ENCODE results near the gene CXXC4.

CXXC4 gene

DNA sequence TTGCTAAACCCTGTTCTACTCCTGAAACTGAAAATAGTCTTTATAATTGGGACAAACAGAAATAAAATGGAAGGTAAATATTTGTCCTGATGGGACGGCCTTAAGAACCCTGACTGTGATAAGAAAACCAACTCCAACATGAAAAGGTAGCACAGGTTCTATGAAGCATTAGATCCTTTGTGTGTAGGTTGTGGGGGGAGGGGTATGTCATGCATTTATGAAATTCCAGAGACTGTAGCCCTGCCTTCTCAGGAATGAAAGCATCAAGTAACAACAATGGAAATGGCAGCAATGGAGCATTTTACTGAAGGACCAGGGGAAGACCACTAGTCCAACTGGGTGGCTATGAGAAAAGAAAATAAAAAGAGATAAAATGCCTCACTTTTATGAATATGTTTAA is 23.9 kb downstream of the CXXC4 start:
- no peak overlapping the region for H3K4me3 ChIP-seq (ENCODE audit: low read depth, low read length)
- no peak for DNase-seq (ENCODE audit: low read depth)
- TF ChIP-seq, protein P1, sequence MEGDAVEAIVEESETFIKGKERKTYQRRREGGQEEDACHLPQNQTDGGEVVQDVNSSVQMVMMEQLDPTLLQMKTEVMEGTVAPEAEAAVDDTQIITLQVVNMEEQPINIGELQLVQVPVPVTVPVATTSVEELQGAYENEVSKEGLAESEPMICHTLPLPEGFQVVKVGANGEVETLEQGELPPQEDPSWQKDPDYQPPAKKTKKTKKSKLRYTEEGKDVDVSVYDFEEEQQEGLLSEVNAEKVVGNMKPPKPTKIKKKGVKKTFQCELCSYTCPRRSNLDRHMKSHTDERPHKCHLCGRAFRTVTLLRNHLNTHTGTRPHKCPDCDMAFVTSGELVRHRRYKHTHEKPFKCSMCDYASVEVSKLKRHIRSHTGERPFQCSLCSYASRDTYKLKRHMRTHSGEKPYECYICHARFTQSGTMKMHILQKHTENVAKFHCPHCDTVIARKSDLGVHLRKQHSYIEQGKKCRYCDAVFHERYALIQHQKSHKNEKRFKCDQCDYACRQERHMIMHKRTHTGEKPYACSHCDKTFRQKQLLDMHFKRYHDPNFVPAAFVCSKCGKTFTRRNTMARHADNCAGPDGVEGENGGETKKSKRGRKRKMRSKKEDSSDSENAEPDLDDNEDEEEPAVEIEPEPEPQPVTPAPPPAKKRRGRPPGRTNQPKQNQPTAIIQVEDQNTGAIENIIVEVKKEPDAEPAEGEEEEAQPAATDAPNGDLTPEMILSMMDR (IDR thresholded peaks at IDR 0.05; ENCODE audit: insufficient read depth, low read depth, low read length, missing control alignments) = no peak

DNA sequence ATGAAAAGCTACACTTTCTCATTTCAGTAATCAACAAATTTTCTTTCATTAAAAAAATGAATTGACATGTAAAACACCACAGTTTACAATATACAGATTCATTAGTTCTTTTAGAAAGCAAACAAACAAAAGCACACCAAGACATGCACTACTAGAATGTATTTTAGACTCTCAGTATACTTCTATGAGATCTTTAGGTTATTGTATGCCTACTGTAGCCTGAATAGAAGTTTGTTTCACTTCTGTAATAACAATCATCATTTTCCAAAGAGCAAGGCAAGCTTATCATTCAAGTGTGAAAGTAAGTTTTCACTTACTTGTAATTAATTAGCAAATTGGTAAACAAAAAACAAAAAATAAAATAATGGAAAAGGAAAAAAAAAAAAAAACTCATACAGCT is 24.9 kb downstream of the CXXC4 start:
- H3K4me3 ChIP-seq (ENCODE audit: low read depth, low read length) = no peak overlapping the region
- TF ChIP-seq, protein P1 (IDR thresholded peaks at IDR 0.05; ENCODE audit: insufficient read depth, low read depth, low read length, missing control alignments) = no peak
- no peak for DNase-seq (ENCODE audit: low read depth)

DNA sequence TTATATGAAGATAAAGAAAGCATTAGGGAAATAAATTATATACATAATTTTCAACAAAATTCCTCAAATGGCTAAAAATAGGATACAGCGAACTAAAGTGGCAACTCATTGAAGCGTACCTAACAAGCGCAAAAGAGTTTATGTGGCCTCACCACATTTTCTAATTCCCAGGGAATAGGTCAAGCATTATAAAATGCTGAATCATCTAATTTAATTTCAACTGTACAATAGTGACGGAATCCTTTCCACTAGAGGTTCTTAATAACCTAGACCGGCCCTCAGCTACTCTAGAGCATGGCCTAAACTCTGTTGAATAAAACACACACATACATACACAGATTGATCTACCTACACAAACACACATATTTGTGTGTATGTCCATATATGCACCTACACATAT is 29.1 kb downstream of the CXXC4 start:
- DNase-seq (ENCODE audit: low read depth) = no peak
- TF ChIP-seq, protein P1 (IDR thresholded peaks at IDR 0.05; ENCODE audit: insufficient read depth, low read depth, low read length, missing control alignments) = no peak
- no peak overlapping the region for H3K4me3 ChIP-seq (ENCODE audit: low read depth, low read length)

DNA sequence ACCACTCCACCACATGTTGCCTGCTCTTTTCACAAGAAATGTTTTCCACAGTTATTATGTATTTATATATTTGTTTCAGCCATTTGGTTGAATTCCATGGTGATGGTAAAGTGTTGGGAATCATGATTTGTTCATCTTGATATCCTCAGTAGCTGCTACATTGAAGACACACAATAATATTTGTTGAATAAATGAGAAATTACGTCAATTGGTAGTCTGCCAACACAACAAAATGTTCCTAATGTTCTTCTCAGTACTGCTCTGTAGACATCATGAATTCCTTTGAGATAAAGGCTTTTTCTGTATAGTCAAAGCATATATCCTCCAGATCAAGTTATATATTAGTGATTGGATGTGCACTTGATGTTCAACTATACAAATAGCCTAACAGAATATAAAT is 29.5 kb downstream of the CXXC4 start:
- H3K4me3 ChIP-seq (ENCODE audit: low read depth, low read length) = no peak overlapping the region
- TF ChIP-seq, protein P1 (IDR thresholded peaks at IDR 0.05; ENCODE audit: insufficient read depth, low read depth, low read length, missing control alignments) = no peak
- no peak for DNase-seq (ENCODE audit: low read depth)

DNA sequence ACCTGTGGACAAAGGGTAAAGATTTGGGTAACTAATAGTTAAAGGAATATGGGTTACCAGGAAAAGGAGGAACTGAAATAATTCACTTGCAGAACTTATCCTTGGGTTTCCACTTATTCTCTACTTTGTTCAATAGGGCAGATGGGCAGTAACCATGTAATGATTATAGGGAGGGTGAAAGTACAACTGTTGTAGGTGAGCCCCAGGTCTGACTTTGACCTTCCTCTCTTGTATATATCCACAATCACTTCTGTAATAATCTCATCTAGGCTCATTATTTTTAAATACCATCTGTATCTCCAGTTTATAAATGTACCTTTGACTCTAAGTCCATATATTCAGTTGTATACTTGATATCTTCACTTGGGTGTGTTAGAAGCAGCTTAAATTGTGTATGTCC is 32.1 kb downstream of the CXXC4 start:
- H3K4me3 ChIP-seq (ENCODE audit: low read depth, low read length) = no peak overlapping the region
- no peak for DNase-seq (ENCODE audit: low read depth)
- TF ChIP-seq, protein P1 (IDR thresholded peaks at IDR 0.05; ENCODE audit: insufficient read depth, low read depth, low read length, missing control alignments) = no peak

DNA sequence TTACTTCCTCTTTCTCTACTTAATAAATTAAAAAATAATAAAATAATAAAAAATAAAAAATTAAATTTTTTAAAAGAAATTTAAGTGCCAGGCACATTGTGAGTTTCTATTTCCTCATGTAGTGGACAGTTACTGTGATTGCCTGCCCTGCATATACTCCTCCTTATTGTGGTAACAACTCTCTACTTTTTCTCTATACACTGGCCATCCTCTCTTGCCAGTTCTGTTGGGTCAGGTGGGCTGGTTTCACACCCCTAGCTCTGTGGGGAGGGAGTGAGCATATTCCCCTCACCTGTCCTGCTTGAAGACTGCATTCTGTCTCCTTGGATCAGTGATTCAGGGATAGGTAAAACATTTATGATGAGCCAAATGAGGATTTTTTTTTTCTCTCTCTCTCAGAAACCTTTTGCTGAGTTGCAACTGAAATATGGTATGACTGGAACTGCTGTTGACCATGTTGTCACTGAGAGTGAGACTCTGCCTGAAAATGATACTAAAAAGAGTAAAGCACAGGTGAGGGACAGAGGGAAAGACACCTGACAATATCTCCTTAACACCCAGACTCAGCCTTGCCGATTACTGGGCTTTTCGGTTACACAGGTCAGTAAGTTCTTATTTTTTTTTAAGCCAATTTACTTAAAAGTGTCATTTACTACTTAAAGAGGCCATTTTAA is 37.2 kb downstream of the CXXC4 start:
- no peak overlapping the region for H3K4me3 ChIP-seq (ENCODE audit: low read depth, low read length)
- TF ChIP-seq, protein P1 (IDR thresholded peaks at IDR 0.05; ENCODE audit: insufficient read depth, low read depth, low read length, missing control alignments) = no peak
- DNase-seq (ENCODE audit: low read depth) = peak; percentile 14

DNA sequence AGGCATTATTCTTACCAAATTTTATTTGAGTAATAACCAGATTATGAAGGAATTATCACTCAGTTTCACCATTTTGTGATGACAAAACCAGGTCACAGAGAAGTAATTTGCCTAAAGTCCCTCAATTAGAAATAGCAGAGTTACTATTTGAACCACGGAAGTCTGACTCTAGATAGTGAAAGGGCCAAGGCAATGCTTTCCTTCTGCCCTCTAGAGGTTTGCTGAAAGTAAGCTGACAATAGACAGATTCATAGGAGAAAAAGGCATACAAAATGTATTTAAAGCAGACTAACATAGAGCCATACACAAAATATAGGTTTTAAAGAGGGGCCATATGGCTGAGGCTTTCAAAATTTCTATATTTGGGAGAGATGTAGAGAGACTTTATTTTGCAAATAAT is 43.1 kb downstream of the CXXC4 start:
- TF ChIP-seq, protein P1 (IDR thresholded peaks at IDR 0.05; ENCODE audit: insufficient read depth, low read depth, low read length, missing control alignments) = peak; percentile 23
- peak; percentile 40 for DNase-seq (ENCODE audit: low read depth)
- H3K4me3 ChIP-seq (ENCODE audit: low read depth, low read length) = no peak overlapping the region
